Stimulated activated CD4-positive, alpha-beta T cell treated with anti-CD3 and anti-CD28 coated beads, Interleukin-1b, Interleukin-23, amount 100 ng/mL, for 4 hours (primary cell): ENCODE data around the gene NFIX.

ENCODE experiments used
- DNase-seq, 2 donors: peaks; one replicate each; pipeline ENCODE4 v3.0.0-alpha.2; 2020; ENCODE audit warnings: low read depth in 2 of 2

Gene NFIX

DNA sequence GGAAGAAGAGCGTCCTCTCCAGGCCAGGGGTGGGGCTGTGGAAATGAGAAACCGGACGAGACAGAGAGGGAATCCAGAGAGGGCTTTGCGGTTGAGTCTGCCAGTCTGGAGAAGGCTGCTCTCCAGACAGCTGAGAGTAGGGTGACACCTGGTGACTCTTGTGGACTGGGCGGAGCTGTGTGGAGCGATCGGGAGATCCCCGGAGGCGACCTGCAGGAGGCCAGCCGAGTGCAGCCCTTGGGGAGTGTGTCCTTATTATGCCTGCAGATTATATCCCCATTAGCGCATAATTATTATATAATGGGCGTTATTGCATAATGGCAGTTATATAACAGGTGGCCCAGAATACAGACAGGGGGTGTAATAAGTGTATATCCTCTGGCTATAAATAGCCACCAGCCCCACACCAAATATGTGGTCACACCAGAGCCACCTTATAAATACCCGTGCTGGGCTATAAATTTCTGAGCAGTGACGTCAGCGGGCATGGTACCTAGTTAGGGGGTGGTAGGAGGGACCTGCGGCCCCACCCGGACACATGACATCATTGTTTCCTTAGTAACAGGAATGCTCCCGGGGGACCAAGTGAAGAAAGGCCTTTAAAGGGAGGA, 41.2 kb downstream of the NFIX start:
- no peak for DNase-seq

DNA sequence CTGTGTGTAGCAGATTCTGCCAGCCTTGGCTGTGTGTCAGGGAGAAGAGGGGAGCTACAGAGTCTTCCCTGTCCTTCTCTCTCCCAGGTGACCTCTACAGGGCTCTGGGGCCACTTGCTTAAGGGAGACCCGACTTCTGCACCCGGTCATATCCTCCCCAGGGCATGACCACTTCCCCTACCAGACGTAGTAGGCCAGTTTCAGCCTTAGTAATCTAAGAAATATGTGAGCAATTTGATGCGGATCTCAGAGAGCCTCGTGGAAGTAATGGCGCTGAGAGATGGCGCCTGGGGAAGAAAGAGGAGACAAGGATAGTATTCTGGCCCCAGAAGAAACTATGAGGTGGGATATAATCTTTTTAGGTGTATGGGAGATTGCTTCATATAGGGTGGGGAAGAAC, 41.9 kb downstream of the NFIX start:
- DNase-seq, result no peak

DNA sequence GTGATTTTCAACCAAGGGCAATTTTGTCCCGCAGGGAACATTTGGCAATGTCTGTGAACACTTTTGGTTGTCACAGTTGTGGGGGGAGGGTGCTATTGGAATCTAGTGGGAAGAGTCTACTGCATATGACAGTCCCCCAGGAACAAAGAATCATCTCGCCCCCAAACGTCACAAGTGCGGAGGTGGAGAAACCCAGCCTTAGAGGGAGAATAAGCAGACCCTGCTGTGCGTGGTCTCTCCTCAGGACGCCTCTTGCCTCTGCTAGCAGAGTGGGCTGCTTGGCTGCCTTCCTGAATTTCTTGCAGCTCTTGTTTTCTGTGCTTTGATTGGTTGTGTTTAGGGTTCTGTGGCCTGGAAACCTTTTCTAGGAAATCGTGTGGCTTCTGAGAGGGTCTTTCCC, 42.5 kb downstream of the NFIX start:
- no peak for DNase-seq

DNA sequence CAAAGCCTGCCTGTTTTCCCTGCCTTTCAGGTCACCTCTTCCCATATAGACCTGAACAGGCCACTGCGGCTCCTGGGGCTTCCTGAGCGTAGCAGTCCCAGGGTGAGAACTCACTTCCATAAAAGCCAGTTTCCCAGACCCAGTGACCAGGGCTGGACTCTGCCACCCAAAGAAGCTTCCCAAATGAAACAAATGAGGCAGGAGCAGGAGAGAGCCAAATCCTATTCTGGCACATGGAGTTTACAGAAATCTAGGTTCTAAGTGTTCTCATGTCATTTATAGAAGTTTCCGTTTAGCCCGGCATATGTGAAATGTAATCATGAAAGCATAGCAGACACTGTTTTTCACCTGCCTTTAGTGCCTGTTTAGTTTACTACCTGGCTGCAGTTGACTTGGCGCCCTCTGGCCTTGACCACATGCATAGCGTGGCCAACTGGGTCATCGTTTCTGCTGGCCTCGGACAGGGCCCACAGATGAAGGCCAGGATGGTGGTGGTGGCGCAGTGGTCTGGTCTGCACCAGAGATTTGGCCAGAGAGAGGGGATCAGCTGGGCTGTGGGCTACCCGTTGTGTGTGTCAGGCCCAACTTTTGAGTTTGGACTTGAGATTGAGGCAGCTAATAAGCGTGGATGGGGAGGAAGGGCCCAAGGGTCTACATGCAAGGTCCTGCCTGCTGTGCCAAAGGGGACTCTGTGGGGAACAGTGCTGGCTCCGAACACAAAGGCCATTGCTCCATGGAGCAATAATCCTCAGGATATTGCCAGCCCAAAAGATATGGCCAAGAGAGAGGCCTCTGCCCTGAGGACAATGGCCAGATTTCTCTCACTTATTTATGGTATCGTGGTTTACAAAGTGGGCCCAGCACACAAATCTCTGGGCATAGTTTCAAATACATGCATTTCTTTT, 43.3 kb downstream of the NFIX start:
- no peak for DNase-seq

DNA sequence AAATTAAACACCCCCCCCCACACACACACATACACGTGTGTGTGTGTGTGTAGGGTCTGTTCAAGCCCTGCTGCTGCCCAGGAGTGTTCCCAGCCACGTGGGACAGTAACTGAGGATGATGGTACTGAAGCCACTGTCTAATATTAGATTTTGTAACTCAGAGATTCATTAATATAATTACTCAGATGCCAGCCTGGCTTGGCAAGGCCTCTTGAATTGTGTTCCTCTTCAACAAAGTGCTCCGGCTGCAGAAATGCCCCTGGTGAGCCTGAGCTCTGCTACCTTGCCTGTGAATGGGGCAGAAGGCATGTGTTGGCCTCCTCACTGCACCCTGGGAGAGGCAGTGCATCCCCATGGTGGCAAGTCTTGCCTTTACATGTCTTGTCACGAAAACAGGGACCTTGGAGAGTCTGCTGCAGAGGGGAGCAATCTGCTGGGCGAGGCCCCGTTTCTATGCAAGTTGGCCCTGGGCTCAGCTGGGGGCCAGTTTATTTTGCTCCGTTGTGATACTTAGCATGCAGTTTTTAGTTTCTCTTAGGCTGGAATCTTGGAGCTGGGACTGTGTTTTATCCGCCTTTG, 44.0 kb downstream of the NFIX start:
- DNase-seq, result no peak

DNA sequence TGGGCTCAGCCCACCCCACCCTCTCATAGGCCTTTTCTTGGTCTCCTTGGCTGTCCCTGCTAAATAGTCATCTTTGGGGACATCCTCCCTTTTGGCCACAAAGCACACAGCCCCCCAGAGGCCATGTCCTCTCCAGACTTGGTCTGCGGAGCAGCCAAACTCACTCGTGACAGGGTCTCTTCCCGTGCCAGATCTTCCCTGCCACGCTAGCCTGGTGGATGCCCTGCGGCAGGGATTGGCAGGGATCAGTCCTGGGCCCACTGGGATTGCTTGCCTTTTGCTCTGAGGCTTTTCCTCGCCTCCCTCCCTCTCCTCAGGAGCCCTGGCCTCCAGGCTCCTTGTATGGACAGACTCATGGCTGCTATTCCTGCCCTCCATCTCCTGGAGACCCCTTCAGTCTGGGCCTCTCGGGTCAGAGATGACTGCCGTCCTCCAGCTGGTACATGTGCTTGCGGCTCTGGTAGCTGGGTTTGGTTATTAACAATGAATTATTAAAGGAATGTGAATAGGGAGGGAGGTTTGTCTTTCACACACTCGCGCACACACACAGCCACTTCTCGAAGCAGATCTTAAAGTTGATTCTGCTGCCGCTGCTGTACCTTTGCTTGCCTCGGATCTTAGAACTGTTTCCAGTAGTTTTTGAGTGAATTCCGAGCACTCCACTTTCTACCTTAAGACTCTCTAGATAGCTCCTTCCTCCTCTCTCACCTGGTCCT, 45.1 kb downstream of the NFIX start:
- DNase-seq, result no peak

DNA sequence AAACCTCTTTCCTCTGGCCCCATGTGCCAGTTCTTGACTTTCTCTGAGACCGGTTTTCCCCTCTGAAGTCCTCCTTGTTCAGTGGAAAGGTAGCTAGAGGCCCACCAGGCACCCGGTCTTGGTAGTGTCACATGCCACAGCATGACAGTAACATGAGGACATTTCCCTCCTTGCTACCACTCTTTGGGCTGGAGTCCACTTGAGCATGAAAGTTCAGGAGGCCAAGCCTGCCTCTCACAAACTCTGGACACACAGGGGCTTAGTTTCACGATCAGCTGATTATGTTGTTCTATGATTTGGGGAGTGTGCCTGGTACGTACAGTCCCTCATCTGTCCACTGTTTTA, 45.6 kb downstream of the NFIX start:
- DNase-seq, result no peak

DNA sequence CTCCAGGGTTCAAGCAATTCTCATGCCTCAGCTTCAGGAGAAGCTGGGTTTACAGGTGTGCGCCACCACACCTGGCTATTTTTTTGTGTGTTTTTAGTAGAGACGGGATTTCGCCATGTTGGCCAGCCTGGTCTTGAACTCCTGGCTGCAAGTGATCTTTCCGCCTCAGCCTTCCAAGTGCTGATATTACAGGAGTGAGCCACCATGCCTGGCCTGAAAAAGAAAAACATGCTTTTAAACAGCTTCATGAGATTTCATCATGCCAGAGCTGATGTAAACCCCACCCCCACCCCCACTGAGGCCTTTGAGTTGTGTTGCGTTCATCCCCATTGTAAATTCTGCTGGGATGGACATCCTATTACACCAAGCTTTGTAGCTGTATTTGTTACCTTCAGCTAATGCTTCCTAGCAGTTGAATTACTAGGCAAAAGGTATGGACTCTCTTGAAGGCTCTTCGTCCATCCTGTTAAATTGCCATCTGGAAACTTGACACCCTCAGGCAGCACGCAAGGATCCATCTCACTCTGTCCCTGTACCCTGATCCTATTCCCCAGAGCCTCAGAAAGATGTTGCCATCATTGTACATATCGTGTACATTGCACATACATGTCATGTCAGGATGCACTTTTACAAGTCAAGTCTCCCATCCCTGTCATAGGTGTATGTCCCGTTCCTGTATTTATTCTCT, 47.3 kb downstream of the NFIX start:
- no peak for DNase-seq

DNA sequence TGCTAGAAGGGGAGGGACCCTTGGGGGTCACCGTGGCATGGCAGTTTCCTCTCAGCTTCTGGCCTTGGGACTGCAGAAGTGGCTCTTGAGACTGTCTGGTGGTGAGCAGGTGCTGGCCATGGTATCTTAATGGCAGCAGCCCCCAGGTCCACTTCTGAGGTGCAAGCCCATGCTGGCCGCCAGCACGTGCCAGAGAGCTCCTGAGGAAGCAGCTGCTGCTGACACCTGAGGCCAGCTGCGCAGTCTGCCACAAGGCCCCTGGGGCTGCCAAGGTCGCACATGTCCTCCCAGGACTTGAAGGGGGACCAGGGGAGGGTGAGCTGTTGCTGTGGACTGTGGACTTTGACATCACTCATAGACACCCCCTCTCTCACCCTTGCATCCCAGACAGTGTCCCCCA, 48.0 kb downstream of the NFIX start:
- DNase-seq, result no peak

DNA sequence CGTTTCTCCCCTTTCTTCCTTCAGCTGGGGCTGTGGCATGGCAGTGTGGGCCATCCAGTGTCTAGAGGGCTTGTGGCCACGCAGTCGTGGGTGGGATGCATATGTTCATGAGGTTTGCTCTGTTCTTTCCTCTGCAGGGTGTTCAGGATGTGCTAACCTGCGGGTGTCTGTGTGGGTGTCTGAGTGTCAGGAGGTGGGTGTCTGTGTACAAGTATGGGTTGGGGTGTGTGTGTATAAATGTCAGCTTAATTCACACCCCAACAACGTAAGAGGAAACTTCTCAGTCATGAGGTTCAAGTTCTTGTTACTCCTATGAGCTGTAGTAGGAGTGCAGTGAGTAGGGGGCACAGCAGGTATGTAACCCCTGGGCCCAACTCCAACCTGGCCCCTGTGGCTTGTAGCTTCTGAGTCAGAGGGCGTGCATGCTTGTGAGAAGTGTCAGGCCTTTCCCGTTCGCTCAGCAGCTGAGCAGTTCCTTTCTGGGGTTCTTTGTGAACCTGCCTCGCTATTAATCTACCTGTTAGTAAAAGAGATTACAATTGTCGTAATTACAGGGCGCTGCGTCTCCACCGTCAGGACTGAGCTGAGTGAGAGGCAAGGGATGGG, 49.1 kb downstream of the NFIX start:
- DNase-seq, result no peak

DNA sequence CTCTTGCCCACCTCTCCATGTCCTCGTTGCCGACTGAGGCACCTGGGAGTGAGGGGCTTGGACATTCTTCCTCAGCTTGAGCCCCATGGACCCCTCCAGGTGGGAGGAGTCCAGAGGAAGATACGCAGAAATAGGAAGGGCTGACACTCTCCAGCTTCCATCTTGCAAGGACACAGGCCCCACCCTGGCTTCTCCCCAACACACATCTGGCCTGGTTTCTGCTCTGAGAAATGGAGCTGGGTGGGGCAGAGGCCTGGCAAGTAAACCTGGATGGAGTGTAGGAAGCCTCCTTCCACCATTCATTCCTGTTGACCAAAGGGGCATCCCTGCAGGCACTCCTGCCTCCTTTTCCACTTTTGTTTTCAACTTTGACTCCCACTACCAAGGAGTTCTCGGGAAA, 50.5 kb downstream of the NFIX start:
- DNase-seq, result no peak

DNA sequence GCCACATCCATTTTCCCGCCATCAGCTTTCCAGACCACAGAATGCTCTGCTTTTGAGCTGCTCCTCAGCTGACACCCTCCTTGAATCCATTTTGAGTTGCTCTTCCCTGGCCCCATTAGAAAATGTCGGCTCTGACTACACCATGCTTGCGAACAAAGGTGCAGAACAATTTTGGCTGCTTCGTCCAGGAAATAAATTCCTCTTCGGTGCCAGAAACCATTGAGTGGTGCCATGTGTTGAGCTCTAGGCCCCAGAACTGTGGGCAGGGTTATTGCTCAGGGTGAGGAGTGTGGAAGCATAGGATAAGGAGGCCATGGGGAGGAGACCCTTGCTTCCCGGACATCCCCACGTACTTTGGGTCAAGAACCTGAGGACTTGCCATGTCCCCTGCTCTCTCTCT, 52.1 kb downstream of the NFIX start:
- DNase-seq, result no peak

DNA sequence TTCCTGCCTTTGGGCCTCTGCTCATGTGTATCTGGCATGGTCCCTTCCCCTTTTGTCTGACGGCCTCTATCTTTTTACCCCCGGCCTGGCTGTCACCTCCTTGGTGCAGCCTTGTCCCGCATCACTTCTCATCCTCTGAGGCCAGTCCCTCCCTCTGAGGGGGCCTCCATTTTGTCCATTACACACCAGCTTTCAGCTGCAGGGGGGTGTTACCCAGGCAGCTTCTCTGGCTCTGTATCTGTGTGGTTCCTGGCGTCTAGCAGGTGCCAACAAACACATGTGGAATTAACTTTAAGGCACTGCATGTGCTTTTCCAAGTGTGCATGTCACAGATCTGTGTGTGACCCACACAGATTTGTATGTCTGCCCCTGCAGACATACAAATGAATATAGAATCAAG, 55.0 kb downstream of the NFIX start:
- no peak for DNase-seq

DNA sequence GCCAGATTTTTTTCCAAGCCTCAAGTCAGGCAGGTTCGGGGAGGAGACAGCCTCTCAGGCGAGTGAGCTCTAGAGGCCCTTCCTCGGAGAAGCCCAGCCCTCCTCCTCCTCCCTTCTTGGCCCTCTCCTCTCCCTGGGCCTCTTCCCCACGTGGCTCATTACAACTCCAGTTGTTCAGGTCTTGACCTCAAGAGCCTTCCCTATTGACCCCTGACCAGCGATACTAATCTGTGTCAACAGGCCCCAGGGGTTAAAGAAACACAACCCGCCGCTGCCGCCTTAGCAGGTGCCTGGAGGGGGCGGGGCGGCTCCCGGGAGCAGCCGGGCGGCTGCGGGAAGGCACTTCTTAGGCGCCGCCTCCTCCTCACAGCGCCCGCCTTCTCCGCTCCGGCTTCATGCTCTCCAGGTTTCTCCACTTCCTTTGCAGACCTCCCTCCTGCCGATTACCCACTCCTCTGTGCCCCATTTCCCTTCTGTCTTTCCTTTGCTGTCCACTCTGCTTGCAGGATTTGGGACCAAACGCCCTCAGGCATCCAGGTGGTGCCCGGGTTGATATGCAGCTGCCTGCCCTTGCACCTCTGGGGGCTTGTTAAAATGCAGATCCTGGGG, 56.4 kb downstream of the NFIX start:
- peak in 1 of 2 donors; percentile 38 for DNase-seq

DNA sequence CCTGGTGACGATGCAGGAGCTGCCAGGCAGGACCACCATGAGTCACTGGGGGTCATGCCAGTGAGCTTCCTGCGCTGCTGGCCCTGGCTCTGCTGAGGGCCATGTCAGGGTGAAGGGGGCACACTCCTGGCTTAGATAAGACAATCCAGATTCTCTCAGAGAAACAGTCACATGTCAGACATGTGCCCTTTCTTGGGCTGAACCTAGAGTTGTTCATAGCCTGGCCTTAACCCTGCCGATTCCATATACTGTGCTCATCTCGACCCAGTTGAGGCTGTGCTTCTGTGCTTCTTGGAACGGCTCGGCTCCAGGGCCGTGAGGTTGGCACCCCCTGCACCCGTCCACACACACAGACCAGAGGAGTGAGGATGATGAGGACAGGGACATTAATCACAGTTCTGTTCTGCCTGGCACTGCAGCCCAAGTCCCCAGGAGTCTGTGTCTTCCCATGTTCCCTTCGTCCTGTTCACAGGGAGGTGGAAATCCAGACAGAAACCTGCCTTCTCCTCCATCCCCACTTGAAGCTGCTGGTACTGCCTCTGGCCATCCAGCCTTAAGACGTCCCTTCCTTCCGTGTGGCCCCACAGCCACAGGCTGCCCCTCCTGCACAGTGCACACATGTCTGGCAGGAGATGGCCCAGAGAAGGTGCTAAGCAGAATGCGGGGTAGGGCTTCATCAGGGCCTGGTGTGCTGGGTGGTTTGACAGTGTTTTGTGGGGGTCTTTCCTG, 57.3 kb downstream of the NFIX start:
- no peak for DNase-seq

DNA sequence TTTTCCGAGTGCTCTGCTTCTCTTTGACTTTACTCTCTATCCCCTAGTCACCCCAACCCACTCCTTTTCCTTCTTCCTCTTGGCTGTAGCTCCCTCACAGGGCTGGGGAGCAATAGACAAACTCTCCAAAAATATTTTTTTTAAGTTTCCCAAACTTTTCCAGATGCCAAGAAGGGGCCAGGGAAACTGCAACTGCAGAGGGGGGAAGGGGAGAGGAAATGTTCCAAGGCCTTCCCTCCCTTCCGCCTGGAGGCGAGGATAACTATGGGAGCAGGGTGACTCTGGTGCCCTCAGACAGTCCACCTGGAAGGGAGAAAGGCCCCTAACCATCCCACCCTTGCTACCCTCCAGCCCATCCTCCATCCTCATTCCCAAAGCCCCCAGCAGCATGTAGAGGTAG, 58.0 kb downstream of the NFIX start:
- no peak for DNase-seq

DNA sequence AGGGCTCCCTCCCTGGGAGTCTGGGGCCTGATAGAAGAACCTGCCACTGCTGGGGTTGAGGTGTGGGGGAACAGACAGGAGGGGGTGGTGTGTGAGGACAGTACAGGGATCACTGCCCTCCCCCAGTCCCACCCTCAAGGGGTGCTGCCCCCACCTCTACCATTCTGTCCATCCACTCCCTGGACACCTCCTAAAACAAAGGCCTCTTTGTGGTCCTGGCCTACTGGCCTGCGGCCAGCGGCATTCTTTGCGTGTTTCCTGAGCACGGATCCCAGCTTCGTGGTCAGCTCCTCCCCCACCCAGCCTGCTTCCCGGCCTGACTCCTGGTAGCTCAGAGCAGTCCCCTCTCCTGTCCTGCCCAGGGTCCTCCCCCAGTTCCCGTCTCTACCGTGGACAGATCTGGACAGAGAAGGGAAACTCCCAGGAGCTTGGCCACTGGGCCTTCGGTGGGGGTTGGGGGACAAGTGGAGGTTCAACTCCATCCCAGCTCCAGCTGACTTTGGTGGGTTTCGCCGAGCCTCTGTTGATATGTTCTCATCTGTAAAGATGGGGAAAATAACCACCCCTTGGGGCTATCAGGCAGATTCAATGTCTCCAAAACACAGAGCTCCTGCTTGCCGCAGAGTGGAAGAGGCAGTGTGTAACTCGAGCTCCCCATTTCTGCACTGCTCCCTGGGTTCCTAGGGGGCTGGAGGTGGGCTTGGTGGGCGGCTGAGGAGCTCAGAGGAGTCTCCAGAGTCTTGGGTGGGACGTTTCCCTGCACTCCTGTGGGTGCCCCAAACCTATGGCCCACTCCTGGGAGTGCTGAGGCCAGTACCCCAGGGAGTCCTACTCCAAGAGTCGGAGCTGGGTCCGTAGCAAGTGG, 58.7 kb downstream of the NFIX start:
- no peak for DNase-seq

DNA sequence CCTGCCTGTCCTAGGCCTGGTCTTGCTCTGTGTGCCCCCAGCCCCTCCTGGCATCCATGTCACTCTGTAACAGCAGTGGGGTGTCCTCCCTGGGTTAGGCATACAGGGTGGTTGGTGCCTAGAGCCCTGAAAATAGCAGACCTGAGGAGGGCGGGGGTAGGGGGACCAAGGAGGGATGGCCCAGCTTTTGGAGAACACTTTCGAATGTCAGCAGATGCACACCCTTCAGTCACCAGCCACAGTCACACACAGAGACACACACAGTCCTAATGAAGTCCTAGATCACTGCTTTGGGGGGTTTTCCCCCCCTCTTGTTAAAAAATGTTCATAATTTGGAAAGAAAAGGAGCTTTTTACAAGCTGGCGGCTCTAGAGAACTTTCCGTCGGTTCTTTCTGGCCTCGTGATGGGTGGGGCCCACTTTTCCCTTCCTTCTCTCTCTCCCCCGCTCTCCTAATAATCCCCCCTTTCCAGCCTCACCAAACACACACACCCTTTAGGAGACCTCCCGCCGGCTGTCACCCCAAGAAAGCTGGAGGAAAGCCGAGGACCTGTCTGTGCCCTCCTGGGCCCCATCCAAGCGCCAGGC, 59.4 kb downstream of the NFIX start:
- no peak for DNase-seq
